ENCODE measurements around the gene GPR155. TPM values are rescaled to one million over a fixed set of nuclear protein-coding genes. Genes with fewer than 3 reads are reported as not detected.
"Not testable (repeated sequence)": the region's sequence is repeated elsewhere in the genome, so short reads cannot be mapped to it uniquely, and the experiment has no call there.

Gene GPR155
- total RNA-seq, 2 experiments from 2014 or later: 1.9 TPM

DNA sequence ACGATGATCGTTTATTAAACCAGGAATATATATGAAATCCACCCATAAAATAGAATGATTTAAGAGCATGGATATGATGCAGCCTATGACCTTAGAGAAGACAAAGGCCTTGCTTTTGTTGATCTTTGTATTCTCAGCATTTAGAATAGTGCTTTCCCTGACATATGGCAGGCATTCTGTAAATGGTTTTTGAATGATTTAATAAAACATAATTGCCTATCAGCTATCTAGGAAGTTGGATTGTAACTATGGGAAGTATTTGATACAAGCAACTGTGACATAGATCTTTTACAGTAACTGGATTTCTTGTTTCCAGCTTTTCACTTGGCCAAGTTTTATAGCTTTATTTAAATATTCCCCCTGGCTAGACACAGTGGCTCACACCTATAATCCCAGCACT, 5.1 kb upstream of the GPR155 start:
- Histone ChIP-seq H3K4me1 (ENCODE audit: insufficient read depth, low read length, poor library complexity, severe bottlenecking) (peaks cover 23% of the 10 kb centered on the region), H3K9me2 (ENCODE audit: insufficient read depth, low read length) (no peaks in the 10 kb centered on the region), H4K20me1 (ENCODE audit: insufficient read depth, low read length) (no peaks in the 10 kb centered on the region), H3K27ac (ENCODE audit: low read depth, low read length, poor library complexity, severe bottlenecking) (no peak overlapping the region), H3K4me3 (ENCODE audit: low read depth, low read length, poor library complexity, severe bottlenecking) (no peak overlapping the region), H2AFZ (ENCODE audit: low read length) (no peak overlapping the region), H3K36me3 (ENCODE audit: insufficient read depth, low read length) (no peaks in the 10 kb centered on the region), H3K79me2 (ENCODE audit: insufficient read depth, low read depth, low read length) (no peaks in the 10 kb centered on the region), H3K4me2 (ENCODE audit: low read length) (no peak overlapping the region), H3K9me3 (ENCODE audit: low read length) (no peaks in the 10 kb centered on the region)
- DNase-seq (ENCODE audit: low spot score): no peak
- ChIA-PET CTCF (ENCODE audit: unreplicated experiment) (interaction anchor here (1.1 kb wide), 1 partner anchor 44 kb away, joined by 4 read pairs; no protein-coding TSS in a partner anchor), POLR2A (interaction anchor here (0.8 to 1.4 kb wide), 2 partner anchors 11 to 103 kb away, joined by 3 to 4 read pairs; no protein-coding TSS in a partner anchor)
- TF ChIP-seq, protein P1, sequence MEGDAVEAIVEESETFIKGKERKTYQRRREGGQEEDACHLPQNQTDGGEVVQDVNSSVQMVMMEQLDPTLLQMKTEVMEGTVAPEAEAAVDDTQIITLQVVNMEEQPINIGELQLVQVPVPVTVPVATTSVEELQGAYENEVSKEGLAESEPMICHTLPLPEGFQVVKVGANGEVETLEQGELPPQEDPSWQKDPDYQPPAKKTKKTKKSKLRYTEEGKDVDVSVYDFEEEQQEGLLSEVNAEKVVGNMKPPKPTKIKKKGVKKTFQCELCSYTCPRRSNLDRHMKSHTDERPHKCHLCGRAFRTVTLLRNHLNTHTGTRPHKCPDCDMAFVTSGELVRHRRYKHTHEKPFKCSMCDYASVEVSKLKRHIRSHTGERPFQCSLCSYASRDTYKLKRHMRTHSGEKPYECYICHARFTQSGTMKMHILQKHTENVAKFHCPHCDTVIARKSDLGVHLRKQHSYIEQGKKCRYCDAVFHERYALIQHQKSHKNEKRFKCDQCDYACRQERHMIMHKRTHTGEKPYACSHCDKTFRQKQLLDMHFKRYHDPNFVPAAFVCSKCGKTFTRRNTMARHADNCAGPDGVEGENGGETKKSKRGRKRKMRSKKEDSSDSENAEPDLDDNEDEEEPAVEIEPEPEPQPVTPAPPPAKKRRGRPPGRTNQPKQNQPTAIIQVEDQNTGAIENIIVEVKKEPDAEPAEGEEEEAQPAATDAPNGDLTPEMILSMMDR (conservative IDR thresholded peaks at IDR 0.05; ENCODE audit: low read length): no peak
- no peak for TF ChIP-seq EZH2phosphoT487 (IDR thresholded peaks at IDR 0.05; ENCODE audit: borderline replicate concordance, low read depth, low read length)
- no TSS peak for BruUV-seq (replicated peaks)
- intact Hi-C loops (cut with micrococcal nuclease; ENCODE audit: unreplicated experiment): no loop called here

- Histone ChIP-seq H3K79me2 (ENCODE audit: insufficient read depth, low read depth, low read length) (no peaks in the 10 kb centered on the region), H3K27ac (ENCODE audit: low read depth, low read length, poor library complexity, severe bottlenecking) (no peak overlapping the region), H2AFZ (ENCODE audit: low read length) (peak overlapping the region; percentile 24; the same call in 1 of the 2 replicates), H4K20me1 (ENCODE audit: insufficient read depth, low read length) (no peaks in the 10 kb centered on the region), H3K4me3 (ENCODE audit: low read depth, low read length, poor library complexity, severe bottlenecking) (no peak overlapping the region), H3K9me3 (ENCODE audit: low read length) (no peaks in the 10 kb centered on the region), H3K4me2 (ENCODE audit: low read length) (no peak overlapping the region), H3K4me1 (ENCODE audit: insufficient read depth, low read length, poor library complexity, severe bottlenecking) (peaks cover 33% of the 10 kb centered on the region), H3K9me2 (ENCODE audit: insufficient read depth, low read length) (no peaks in the 10 kb centered on the region), H3K36me3 (ENCODE audit: insufficient read depth, low read length) (no peaks in the 10 kb centered on the region)
- intact Hi-C loops (cut with micrococcal nuclease; ENCODE audit: unreplicated experiment): no loop called here
- no peak for DNase-seq (ENCODE audit: low spot score)
- TF ChIP-seq, protein P1 (conservative IDR thresholded peaks at IDR 0.05; ENCODE audit: low read length): no peak
- TF ChIP-seq EZH2phosphoT487 (IDR thresholded peaks at IDR 0.05; ENCODE audit: borderline replicate concordance, low read depth, low read length): no peak
- CTCF ChIA-PET (ENCODE audit: unreplicated experiment): no interaction called here
- POLR2A ChIA-PET: interaction anchor here (0.7 kb wide), 1 partner anchor 230 kb away, joined by 3 read pairs; no protein-coding TSS in a partner anchor
- BruUV-seq (replicated peaks): no TSS peak
Observed at GRCh38 chr2:174490051-174490450, 3.2 kb upstream of the GPR155 start.

DNA sequence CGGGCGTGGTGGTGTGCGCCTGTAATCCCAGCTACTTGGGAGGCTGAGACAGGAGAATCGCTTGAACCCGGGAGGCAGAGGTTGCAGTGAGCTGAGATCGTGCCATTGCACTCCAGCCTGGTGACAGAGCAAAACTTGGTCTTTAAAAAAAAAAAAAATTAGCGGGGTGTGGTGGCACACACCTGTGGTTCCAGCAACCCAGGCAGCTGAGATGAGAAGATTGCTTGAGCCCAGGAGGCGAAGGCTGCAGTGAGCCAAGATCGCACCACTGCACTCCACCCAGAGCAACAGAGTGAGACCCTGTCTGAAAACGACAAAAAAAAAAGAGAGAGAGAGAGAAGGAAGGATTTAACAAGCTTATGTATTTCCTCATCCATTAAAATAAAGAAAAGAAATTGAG, 2.7 kb upstream of the GPR155 start:
- H3K36me3 ChIP-seq (ENCODE audit: insufficient read depth, low read length); H3K27ac ChIP-seq (ENCODE audit: low read depth, low read length, poor library complexity, severe bottlenecking); H3K4me3 ChIP-seq (ENCODE audit: low read depth, low read length, poor library complexity, severe bottlenecking); CTCF ChIA-PET (ENCODE audit: unreplicated experiment); H3K9me2 ChIP-seq (ENCODE audit: insufficient read depth, low read length); DNase-seq (ENCODE audit: low spot score); H4K20me1 ChIP-seq (ENCODE audit: insufficient read depth, low read length); H3K4me2 ChIP-seq (ENCODE audit: low read length); intact Hi-C loops (cut with micrococcal nuclease; ENCODE audit: unreplicated experiment); H2AFZ ChIP-seq (ENCODE audit: low read length); H3K79me2 ChIP-seq (ENCODE audit: insufficient read depth, low read depth, low read length); H3K9me3 ChIP-seq (ENCODE audit: low read length); BruUV-seq (replicated peaks): not testable (repeated sequence)
- peaks cover 33% of the 10 kb centered on the region for H3K4me1 ChIP-seq (ENCODE audit: insufficient read depth, low read length, poor library complexity, severe bottlenecking)
- POLR2A ChIA-PET: interaction anchor here (0.7 to 1.2 kb wide), 2 partner anchors 93 to 229 kb away, joined by 3 read pairs; no protein-coding TSS in a partner anchor
